Fibroblast of the aortic adventitia (primary cell): ENCODE measurements around the gene OR2W1. TPM values are rescaled to one million over a fixed set of nuclear protein-coding genes. Genes with fewer than 3 reads are reported as not detected.
A peak's percentile ranks its signal among the peaks of the same experiment; 100 is the strongest.

ENCODE experiments used
- DNase-seq: peaks from one replicate; pipeline ENCODE4 v3.0.0-alpha.2; 2010; ENCODE audit warnings: low read depth
- H3K4me3 ChIP-seq: 2 replicates; pipeline ENCODE4 v1.5.1; 2011; ENCODE audit warnings: low read depth, mild to moderate bottlenecking, control low read depth, low read length, moderate library complexity
- CTCF ChIP-seq: IDR thresholded peaks from 2 replicates; pipeline ENCODE4 v1.5.1; 2011; ENCODE audit warnings: mild to moderate bottlenecking, low read length, control low read depth, inconsistent platforms; ENCODE audit not compliant: insufficient read depth
- total RNA-seq: library from RNA; depleted of rRNA; stranded (reverse); fragments of >200 nt; gene quantifications from 2 replicates; pipeline ENCODE4 v1.2.3, GENCODE V29; 2012; ENCODE audit warnings: low replicate concordance

OR2W1 gene
- total RNA-seq, 1 donor, result not detected

DNA sequence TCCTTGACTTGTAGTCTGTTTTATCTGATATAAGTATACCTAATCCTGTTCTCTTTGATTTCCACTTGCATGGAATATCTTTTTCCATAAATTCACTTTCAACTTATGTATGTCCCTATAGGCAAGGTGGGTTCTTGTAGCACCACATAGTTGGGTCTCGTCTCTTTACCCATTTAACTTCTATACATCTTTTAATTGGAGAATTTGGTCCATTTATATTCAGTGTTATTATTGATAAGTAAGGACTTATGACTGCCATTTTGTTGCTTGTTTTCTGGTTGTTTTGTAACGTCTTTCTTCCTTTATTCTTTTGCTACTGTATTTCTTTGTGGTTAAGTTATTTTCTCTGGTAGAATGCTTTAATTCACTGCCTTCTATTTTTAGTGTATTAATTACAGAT, 25.3 kb downstream of the OR2W1 start:
- no peak overlapping the region for H3K4me3 ChIP-seq
- TF ChIP-seq CTCF, result no peak
- no peak for DNase-seq

DNA sequence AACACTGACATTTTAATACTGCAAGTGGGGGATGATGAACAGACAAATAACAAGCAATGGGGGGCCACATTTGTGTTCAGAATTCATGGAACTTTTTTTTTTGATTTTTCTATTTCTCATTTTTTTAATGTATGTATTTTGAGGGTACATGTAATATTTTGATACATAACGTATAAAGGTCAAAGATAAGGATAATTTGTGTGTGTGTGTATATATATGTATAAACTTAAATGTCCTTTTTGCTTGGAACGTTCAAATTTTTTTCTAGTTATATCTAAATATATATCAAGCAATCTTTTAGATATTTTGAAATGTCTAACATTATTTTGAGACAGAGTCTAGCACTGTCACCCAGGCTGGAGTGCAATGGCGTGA, 27.6 kb downstream of the OR2W1 start:
- DNase-seq, result no peak
- no peak for TF ChIP-seq CTCF
- H3K4me3 ChIP-seq, result no peak overlapping the region

DNA sequence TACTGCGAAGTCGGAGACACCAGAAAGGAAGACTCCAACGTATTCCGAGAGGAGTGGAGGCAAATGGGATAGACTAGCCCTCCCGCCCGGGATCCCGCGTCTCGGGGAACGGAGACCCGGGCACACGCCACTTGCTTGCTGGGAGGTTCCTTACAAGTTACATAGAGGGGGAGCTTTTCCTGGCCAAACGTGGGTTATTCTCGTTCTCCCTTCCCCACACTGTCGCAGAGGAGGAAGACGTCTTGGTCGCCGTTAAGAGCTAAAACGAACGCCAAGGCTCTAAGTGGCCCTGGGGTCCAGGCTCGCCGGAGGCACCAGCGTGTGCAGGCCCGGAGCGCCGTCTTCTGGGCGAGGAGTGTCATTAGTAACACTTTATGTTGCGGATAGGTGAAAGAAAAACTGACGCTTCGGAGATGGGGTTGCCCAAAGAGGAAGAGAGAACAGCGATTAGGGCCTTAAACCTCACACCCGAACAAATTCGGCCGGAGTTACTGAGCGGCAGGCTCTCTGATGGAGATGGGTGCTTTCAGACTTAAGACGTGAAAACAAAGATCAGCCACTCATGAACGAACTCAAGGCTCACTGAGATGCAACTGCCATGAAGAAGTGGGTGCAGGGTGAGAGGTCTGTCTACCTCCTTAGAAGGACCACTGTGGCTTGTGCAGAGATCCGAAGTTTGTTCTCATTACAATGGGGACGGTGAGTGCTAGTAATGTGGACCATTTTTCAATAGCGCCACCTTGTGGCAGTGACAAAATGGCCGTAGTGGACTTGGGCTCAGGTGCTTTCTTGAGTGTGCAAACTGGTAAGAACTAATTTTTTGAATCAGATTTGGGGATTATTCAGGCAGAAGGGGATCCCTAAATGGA, 28.2 kb downstream of the OR2W1 start:
- H3K4me3 ChIP-seq, result peak overlapping the region; percentile 66
- peak; percentile 85 for DNase-seq
- TF ChIP-seq CTCF, result peak; percentile 86

DNA sequence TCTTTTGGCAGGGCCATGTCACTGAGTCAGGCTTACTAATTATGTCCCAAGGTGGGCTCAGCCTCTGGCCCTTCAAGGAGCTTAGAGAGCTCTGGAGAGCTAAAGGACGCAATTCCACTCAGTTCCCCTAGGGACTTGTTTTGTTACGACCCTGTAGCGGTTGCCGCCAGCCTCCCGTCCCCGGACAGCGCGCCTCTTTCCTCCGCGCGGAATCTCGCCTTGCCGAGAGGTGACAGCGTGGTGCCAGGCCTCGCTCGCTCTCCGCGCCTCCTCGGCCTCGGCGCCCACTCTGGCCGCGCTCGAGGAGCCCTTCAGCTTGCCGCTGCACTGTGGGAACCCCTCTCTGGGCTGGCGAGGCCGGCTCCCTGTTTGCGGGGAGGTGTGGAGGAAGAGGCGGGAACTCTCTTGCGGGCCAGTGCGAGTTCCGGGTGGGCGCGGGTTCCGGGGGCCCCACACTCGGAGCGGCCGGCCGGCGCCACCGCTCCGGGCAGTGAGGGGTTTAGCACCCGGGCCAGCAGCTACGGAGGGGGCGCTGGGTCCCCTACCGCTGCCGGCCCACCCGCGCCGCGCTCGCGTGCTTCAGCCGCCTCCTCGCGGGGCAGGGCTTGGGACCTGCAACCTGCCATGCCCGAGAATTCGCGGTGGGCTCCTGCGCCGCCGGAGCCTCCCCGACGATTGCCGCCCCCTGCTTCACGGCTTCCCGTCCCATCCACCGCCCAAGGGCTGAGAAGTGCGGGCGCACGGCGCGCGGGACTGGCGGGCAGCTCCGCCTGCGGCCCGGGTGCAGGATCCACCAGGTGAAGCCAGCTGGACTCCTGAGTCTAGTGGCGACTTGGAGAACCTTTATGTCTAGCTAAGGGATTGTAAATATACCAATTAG, 30.0 kb downstream of the OR2W1 start:
- TF ChIP-seq CTCF, result no peak
- peak overlapping the region; percentile 26 for H3K4me3 ChIP-seq
- DNase-seq, result peak; percentile 3

- H3K4me3 ChIP-seq, result peak overlapping the region; percentile 71
- no peak for TF ChIP-seq CTCF
- DNase-seq, result peak; percentile 63
Measured at GRCh38 chr6:29011276-29011734, 33.7 kb downstream of the OR2W1 start.

GRCh38 chr6:29009358-29009757, 35.6 kb downstream of the OR2W1 start:
- H3K4me3 ChIP-seq, result no peak overlapping the region
- DNase-seq, result no peak
- TF ChIP-seq CTCF, result no peak
